ENCODE data around the gene ARAF.

DNA sequence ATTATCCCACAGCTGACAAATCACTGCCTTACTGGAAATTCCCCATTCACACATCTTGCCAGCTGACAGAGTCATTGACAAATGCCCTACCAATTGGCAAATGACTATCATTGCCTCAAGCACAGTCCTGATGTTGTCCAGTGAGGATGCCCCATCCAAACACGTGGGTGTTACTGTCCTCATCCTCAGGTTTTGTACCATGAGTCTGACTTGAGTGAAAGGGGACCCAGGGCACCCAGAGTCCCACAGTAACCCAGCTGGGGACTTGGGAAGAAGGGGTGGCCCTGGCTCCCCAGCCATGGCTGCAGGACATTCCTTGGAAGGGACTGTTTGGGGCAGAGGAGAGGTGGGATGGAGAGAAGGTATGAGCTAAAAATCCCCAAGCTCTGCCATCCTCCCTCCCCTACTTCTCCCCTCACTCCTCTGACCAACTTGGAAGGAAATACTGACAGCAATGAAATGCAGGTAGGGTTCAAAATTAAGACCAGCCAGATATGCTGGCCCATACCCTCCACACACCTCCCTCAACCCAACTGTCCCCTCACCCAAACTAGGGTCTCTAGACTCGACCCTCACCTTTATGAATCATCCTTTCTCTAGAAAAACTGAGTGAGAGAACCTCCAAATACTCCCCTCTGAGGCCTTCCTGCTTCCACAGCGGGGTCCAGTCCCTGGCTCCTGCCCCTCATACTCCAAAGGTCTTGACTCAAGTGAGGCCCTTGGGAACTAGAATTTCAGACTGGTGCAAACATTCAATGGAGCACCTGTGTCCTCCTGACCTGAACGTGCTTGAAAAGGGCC is 26.3 kb downstream of the ARAF start:
- no peak for TF ChIP-seq TAF1 (IDR thresholded peaks at IDR 0.05; ENCODE audit: borderline replicate concordance, insufficient read depth, low read length)
- TF ChIP-seq REST (IDR thresholded peaks at IDR 0.05; ENCODE audit: insufficient read depth in 1 of 2, low read depth in 2 of 2, low read length in 2 of 2): no peak
